OCI-LY7 (cell line): ENCODE measurements around the gene PI4K2A. TPM values are rescaled to one million over a fixed set of nuclear protein-coding genes. Genes with fewer than 3 reads are reported as not detected.
A peak's percentile ranks its signal among the peaks of the same experiment; 100 is the strongest.

Experiments
- BruUV-seq: library from RNA; stranded (reverse); fragments of 400-500 nt; replicated peaks from 2 replicates; lab custom pipeline; 2021; lab: Mats Ljungman, UMichigan
- CTCF ChIA-PET: fragments of 300-600 bp; sonication (Branson Sonifier 250); formaldehyde crosslinking; loops from one replicate; lab custom pipeline; 2022; ENCODE audit warnings: antibody characterized with exemption; ENCODE audit not compliant: unreplicated experiment; lab: Charles Lee
- POLR2A ChIA-PET: fragments of 300-600 bp; sonication (Branson Sonifier 250); formaldehyde crosslinking; loops from one replicate; lab custom pipeline; 2022; ENCODE audit warnings: antibody characterized with exemption; lab: Charles Lee
- DNase-seq: peaks from one replicate; pipeline ENCODE4 v3.0.0-alpha.2; 2015; ENCODE audit warnings: low spot score
- H2AFZ ChIP-seq: fragments of 200-600 bp; sonication (generic), shearing (Covaris generic); 2 replicates; pipeline ENCODE4 v1.6.1; 2014; ENCODE audit warnings: mild to moderate bottlenecking, antibody characterized with exemption, low read length, moderate library complexity
- H3K27ac ChIP-seq: fragments of 200-600 bp; sonication (generic); 2 replicates; pipeline ENCODE4 v1.5.1; 2014; ENCODE audit warnings: mixed run types, low read depth, mild to moderate bottlenecking, moderate library complexity, low read length, inconsistent platforms; ENCODE audit not compliant: poor library complexity, severe bottlenecking
- H3K36me3 ChIP-seq: fragments of 200-600 bp; sonication (generic); 2 replicates; pipeline ENCODE4 v1.6.1; 2014; ENCODE audit warnings: mild to moderate bottlenecking, antibody characterized with exemption, low read length, moderate library complexity, mixed read lengths; ENCODE audit not compliant: insufficient read depth
- H3K4me1 ChIP-seq: fragments of 200-600 bp; sonication (generic); 2 replicates; pipeline ENCODE4 v1.5.1; 2014; ENCODE audit warnings: mild to moderate bottlenecking, low read length; ENCODE audit not compliant: insufficient read depth, poor library complexity, severe bottlenecking
- H3K4me2 ChIP-seq: fragments of 200-600 bp; sonication (generic); 2 replicates; pipeline ENCODE4 v1.6.1; 2014; ENCODE audit warnings: mild to moderate bottlenecking, low read length
- H3K4me3 ChIP-seq: fragments of 200-600 bp; sonication (generic); 2 replicates; pipeline ENCODE4 v1.5.1; 2014; ENCODE audit warnings: mild to moderate bottlenecking, low read depth, low read length; ENCODE audit not compliant: poor library complexity, severe bottlenecking
- H3K79me2 ChIP-seq: fragments of 200-600 bp; sonication (generic); 2 replicates; pipeline ENCODE4 v1.6.1; 2016; ENCODE audit warnings: low read depth, mild to moderate bottlenecking, low read length, moderate library complexity, mixed read lengths; ENCODE audit not compliant: insufficient read depth
- H3K9me2 ChIP-seq: fragments of 200-600 bp; sonication (generic); 2 replicates; pipeline ENCODE4 v1.6.1; 2016; ENCODE audit warnings: mild to moderate bottlenecking, low read length, mixed read lengths; ENCODE audit not compliant: insufficient read depth
- H3K9me3 ChIP-seq: fragments of 200-600 bp; sonication (generic); 2 replicates; pipeline ENCODE4 v1.6.1; 2014; ENCODE audit warnings: mild to moderate bottlenecking, mixed run types, low read length, mixed read lengths
- H4K20me1 ChIP-seq: fragments of 200-600 bp; sonication (generic); 2 replicates; pipeline ENCODE4 v1.6.1; 2014; ENCODE audit warnings: mild to moderate bottlenecking, antibody characterized with exemption, low read length, moderate library complexity, mixed read lengths; ENCODE audit not compliant: insufficient read depth
- CTCF ChIP-seq: fragments of 200-600 bp; sonication (generic); conservative IDR thresholded peaks from 2 replicates; pipeline ENCODE4 v1.5.1; 2014; ENCODE audit warnings: mild to moderate bottlenecking, antibody characterized with exemption, low read length, moderate library complexity, mixed read lengths
- EZH2phosphoT487 ChIP-seq: fragments of 200-600 bp; sonication (generic); IDR thresholded peaks from 2 replicates; pipeline ENCODE4 v1.6.1; 2018; ENCODE audit warnings: low read depth, borderline replicate concordance, mild to moderate bottlenecking, mixed run types, antibody characterized with exemption, low read length, moderate library complexity, mixed read lengths
- intact Hi-C: fragments of 100-400 bp; cut with micrococcal nuclease; formaldehyde crosslinking; loops from one replicate; pipeline ENCODE4 v1.10.0; 2022; ENCODE audit not compliant: unreplicated experiment
- total RNA-seq, 2 experiments: library from RNA; depleted of rRNA in 1 of 2; stranded (reverse); fragments of >200 nt in 1 of 2; shearing (Covaris generic) in 1 of 2; gene quantifications; 2 replicates each; pipeline ENCODE4 v1.2.3, GENCODE V29; 2014 to 2022

Gene PI4K2A
- total RNA-seq, 2 experiments from 2014 or later = 9.2 to 12.7 TPM

- intact Hi-C loops = no loop called here
- Histone ChIP-seq H3K4me1 (no peaks in the 10 kb centered on the region), H3K9me3 (no peaks in the 10 kb centered on the region), H3K79me2 (no peaks in the 10 kb centered on the region), H3K9me2 (no peaks in the 10 kb centered on the region), H3K36me3 (no peaks in the 10 kb centered on the region), H3K4me2 (no peak overlapping the region), H3K27ac (no peak overlapping the region), H3K4me3 (no peak overlapping the region), H2AFZ (no peak overlapping the region), H4K20me1 (no peaks in the 10 kb centered on the region)
- BruUV-seq = no TSS peak
- no peak for DNase-seq
- CTCF ChIA-PET = no interaction called here
- no peak for TF ChIP-seq CTCF
- POLR2A ChIA-PET = no interaction called here
These were observed 39.9 kb upstream of the PI4K2A start for GRCh38 chr10:97600616-97601015.

GRCh38 chr10:97601268-97602215 is 38.9 kb upstream of the PI4K2A start:
- no peak overlapping the region for H3K27ac ChIP-seq
- H2AFZ ChIP-seq = no peak overlapping the region
- H3K79me2 ChIP-seq = no peaks in the 10 kb centered on the region
- BruUV-seq = no TSS peak
- no peak overlapping the region for H3K4me3 ChIP-seq
- H3K4me1 ChIP-seq = no peaks in the 10 kb centered on the region
- H4K20me1 ChIP-seq = no peaks in the 10 kb centered on the region
- no peak overlapping the region for H3K4me2 ChIP-seq
- H3K36me3 ChIP-seq = no peaks in the 10 kb centered on the region
- H3K9me2 ChIP-seq = no peaks in the 10 kb centered on the region
- intact Hi-C loops = no loop called here
- no peak for DNase-seq
- ChIA-PET CTCF (no interaction called here), POLR2A (no interaction called here)
- no peaks in the 10 kb centered on the region for H3K9me3 ChIP-seq
- TF ChIP-seq CTCF (no peak), EZH2phosphoT487 (no peak)

- Histone ChIP-seq H3K4me2 (no peak overlapping the region), H3K27ac (no peak overlapping the region)
- intact Hi-C loops = no loop called here
These were observed 33.3 kb upstream of the PI4K2A start for GRCh38 chr10:97607095-97607636.

More at GRCh38 chr10:97607095-97607636, 33.3 kb upstream of the PI4K2A start:
- Histone ChIP-seq H3K79me2 (no peaks in the 10 kb centered on the region), H3K9me3 (no peaks in the 10 kb centered on the region), H3K4me3 (no peak overlapping the region), H2AFZ (no peak overlapping the region), H3K36me3 (no peaks in the 10 kb centered on the region), H3K4me1 (no peaks in the 10 kb centered on the region), H3K9me2 (no peaks in the 10 kb centered on the region), H4K20me1 (no peaks in the 10 kb centered on the region)
- POLR2A ChIA-PET = interaction anchor here (0.5 to 0.6 kb wide), 3 partner anchors 15 to 803 kb away, joined by 3 to 4 read pairs (median 3); no protein-coding TSS in a partner anchor
- peak; percentile 31 for DNase-seq
- TF ChIP-seq EZH2phosphoT487 (no peak), CTCF (no peak)
- CTCF ChIA-PET = no interaction called here
- BruUV-seq = no TSS peak
